Bronchial epithelial cell (primary cell): ENCODE data around the gene ERBB4. TPM values are rescaled to one million over a fixed set of nuclear protein-coding genes. Genes with fewer than 3 reads are reported as not detected.

ENCODE experiments used
- DNase-seq: peaks from one replicate; pipeline ENCODE4 v3.0.0-alpha.2; 2010; ENCODE audit warnings: low read depth
- FAIRE-seq: peaks from 2 replicates; lab custom pipeline; 2011; peaks lifted over from hg19 to GRCh38; lab: Jason Lieb, UNC
- H3K27me3 ChIP-seq: 2 replicates; pipeline ENCODE4 v1.5.1; 2011; ENCODE audit warnings: low read length; ENCODE audit not compliant: control insufficient read depth, insufficient read depth
- H3K36me3 ChIP-seq: 2 replicates; pipeline ENCODE4 v1.5.1; 2011; ENCODE audit warnings: low read length; ENCODE audit not compliant: control insufficient read depth, insufficient read depth
- H3K4me3 ChIP-seq: 2 replicates; pipeline ENCODE4 v1.5.1; 2011; ENCODE audit warnings: mild to moderate bottlenecking, low read depth, low read length, control low read depth
- total RNA-seq: library from RNA; depleted of rRNA; stranded (reverse); fragments of >200 nt; gene quantifications from 2 replicates; pipeline ENCODE4 v1.2.1, GENCODE V29; 2014
- TF ChIP-seq, protein P1 (sequence below): IDR thresholded peaks from 2 replicates; pipeline ENCODE4 v1.5.1; 2011; ENCODE audit warnings: mild to moderate bottlenecking, moderate library complexity, low read length, control low read depth, inconsistent platforms; ENCODE audit not compliant: insufficient read depth, severe bottlenecking

Gene ERBB4
- total RNA-seq, 1 donor from 2014 or later, result under 0.01 TPM

- Histone ChIP-seq H3K27me3 (no peaks in the 10 kb centered on the region), H3K4me3 (no peak overlapping the region), H3K36me3 (no peaks in the 10 kb centered on the region)
- DNase-seq, result no peak
- no peak for FAIRE-seq
- TF ChIP-seq, protein P1, sequence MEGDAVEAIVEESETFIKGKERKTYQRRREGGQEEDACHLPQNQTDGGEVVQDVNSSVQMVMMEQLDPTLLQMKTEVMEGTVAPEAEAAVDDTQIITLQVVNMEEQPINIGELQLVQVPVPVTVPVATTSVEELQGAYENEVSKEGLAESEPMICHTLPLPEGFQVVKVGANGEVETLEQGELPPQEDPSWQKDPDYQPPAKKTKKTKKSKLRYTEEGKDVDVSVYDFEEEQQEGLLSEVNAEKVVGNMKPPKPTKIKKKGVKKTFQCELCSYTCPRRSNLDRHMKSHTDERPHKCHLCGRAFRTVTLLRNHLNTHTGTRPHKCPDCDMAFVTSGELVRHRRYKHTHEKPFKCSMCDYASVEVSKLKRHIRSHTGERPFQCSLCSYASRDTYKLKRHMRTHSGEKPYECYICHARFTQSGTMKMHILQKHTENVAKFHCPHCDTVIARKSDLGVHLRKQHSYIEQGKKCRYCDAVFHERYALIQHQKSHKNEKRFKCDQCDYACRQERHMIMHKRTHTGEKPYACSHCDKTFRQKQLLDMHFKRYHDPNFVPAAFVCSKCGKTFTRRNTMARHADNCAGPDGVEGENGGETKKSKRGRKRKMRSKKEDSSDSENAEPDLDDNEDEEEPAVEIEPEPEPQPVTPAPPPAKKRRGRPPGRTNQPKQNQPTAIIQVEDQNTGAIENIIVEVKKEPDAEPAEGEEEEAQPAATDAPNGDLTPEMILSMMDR, result no peak
These were observed 1065.5 kb downstream of the ERBB4 start for GRCh38 chr2:211473116-211473515.

DNA sequence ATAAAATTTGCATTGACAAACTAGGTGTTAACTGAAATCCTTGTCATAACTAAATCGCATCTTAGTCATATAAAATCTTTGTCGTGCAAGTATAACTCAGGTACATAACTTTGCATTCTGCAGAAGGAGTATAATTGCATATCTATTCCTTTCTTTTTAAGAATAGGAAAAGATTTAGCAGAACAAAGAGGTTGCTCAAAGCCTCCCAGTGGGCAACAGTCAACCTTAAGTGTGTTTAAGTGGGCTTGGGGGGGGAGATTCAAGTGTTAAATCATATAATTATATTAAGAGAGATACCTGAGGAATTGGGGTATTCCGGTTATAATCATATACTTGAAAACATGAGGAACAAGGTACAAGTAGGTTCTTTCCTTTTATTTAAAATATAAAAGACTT is 1068.9 kb downstream of the ERBB4 start:
- H3K4me3 ChIP-seq, result no peak overlapping the region
- TF ChIP-seq, protein P1, result no peak
- H3K36me3 ChIP-seq, result no peaks in the 10 kb centered on the region
- FAIRE-seq (no peak), DNase-seq (no peak)
- no peaks in the 10 kb centered on the region for H3K27me3 ChIP-seq

DNA sequence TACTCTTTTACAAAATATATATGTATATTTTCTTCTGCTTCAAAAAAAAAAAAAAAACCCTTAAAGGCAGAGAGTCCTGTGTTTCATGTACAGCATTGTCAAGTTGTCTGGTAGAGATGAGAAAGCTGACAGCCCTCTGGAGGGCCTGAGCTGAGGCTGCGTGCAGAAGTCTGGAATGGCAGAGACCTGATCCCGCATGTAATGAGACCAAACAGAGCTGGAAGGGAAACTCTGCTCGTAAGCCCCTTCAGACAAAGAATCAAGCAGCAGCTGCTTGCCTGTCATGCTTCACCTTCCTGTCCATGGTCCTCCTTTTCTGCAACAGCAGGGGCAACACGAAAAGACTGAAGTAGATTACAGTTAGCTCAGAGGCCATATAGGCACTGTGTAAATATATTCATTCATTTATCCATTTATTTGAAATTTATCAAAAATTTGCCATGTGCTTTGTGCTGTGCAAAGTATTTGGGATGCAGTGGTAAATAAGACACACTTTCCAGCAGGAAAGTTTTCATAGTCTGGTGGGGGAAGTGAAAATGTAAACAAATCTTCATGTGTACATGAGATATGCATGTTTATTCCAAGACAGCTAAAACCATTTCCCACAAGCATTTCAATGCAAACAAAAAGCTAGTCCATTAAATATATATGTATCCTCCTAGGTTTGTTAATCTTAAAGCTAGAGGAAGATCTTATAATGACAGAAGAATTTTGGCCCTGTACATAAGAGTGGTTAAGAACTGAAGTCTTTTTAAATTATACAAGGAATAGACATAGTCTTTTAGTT is 1069.5 kb downstream of the ERBB4 start:
- Histone ChIP-seq H3K4me3 (no peak overlapping the region), H3K36me3 (no peaks in the 10 kb centered on the region), H3K27me3 (no peaks in the 10 kb centered on the region)
- FAIRE-seq, result no peak
- no peak for DNase-seq
- TF ChIP-seq, protein P1, result no peak

DNA sequence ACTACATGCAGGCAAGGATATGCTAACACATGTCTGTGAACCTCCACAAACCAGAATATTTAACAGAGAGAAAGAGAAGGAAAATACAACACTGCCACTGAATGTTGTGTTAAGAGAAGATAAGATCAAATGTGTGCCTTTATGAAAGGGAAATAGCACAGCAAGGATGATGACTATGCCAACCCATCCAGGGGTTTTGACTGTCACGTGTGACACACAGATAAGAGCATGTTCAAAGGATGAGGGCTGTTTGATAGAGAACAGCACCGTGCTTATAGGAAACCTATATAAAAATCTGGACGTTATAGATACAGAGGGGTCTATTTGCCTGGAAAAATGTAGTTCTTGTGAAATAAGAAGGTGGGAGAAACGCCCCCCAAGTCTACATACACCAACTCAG is 1070.4 kb downstream of the ERBB4 start:
- no peak for FAIRE-seq
- H3K4me3 ChIP-seq, result no peak overlapping the region
- no peak for DNase-seq
- H3K27me3 ChIP-seq, result no peaks in the 10 kb centered on the region
- TF ChIP-seq, protein P1, result no peak
- no peaks in the 10 kb centered on the region for H3K36me3 ChIP-seq

DNA sequence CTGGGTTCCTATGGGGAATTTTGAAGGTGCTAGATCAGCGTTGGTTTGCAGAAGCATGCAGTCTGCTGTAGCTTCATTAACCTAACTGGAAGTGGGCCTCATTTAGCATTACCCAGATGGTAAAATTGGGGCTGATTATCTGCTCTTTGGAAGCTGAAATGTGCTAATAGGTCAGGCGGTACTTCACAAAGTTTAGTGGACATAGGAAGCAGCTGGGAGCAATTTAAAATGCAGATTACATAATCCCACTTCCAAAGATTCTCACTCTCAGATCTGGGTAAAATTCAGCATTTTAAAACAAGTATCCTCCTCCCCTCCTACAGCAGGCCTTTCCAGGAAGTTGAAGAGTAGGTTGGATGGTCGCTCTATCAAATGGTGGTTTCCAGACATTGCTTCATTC is 1075.2 kb downstream of the ERBB4 start:
- FAIRE-seq, result no peak
- Histone ChIP-seq H3K36me3 (no peaks in the 10 kb centered on the region), H3K4me3 (no peak overlapping the region), H3K27me3 (no peaks in the 10 kb centered on the region)
- TF ChIP-seq, protein P1, result no peak
- no peak for DNase-seq

- Histone ChIP-seq H3K36me3 (no peaks in the 10 kb centered on the region), H3K27me3 (no peaks in the 10 kb centered on the region), H3K4me3 (no peak overlapping the region)
- TF ChIP-seq, protein P1, result no peak
- DNase-seq (no peak), FAIRE-seq (no peak)
These were observed 1079.6 kb downstream of the ERBB4 start for GRCh38 chr2:211458974-211459373.
